Prostate gland (tissue), 2 donors: ENCODE data around the gene MEF2B.

Source experiments
- POLR2A ChIP-seq: fragments of 450-650 bp; IDR thresholded peaks from one replicate; pipeline ENCODE4 v1.6.1; 2016; ENCODE audit warnings: antibody characterized with exemption, mild to moderate bottlenecking
- TF ChIP-seq, protein P1 (sequence below), 4 experiments: fragments of 200-600 bp in 2 of 4; fragments of 450-650 bp in 2 of 4; sonication (generic) in 2 of 4; IDR thresholded peaks; 1 replicate in 3 of 4; 2 replicates in 1 of 4; pipeline ENCODE4 v1.5.1; 2016 to 2019; ENCODE audit warnings: antibody characterized with exemption in 4 of 4, mild to moderate bottlenecking in 2 of 4, moderate library complexity in 2 of 4

DNA sequence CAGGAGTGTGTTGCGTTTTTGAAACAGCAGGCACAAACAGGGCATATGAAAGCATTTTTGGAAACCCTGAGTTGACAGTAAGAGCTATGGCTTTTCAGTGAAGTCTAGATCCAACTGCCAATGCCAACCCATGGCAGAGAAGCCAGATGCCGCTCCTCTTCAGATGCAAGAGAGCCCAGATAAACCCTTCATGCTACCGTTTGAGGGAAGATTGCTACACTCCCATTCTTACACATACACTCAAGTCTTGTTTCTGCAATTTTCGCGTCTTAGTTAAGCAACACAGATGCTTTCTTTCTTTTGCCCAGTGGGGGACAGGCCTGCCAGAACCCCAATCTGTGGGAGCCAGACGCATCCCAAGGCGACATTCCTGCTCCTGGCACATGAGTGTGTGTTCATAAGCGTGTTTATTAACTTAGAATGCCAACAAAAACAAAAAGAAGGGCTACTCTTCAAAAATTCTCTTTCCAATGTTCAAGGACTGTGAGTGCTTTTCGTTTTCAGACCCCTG lies 11.5 kb upstream of the MEF2B start:
- TF ChIP-seq, protein P1, sequence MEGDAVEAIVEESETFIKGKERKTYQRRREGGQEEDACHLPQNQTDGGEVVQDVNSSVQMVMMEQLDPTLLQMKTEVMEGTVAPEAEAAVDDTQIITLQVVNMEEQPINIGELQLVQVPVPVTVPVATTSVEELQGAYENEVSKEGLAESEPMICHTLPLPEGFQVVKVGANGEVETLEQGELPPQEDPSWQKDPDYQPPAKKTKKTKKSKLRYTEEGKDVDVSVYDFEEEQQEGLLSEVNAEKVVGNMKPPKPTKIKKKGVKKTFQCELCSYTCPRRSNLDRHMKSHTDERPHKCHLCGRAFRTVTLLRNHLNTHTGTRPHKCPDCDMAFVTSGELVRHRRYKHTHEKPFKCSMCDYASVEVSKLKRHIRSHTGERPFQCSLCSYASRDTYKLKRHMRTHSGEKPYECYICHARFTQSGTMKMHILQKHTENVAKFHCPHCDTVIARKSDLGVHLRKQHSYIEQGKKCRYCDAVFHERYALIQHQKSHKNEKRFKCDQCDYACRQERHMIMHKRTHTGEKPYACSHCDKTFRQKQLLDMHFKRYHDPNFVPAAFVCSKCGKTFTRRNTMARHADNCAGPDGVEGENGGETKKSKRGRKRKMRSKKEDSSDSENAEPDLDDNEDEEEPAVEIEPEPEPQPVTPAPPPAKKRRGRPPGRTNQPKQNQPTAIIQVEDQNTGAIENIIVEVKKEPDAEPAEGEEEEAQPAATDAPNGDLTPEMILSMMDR (IDR thresholded peaks at IDR 0.05), result no peak
- no peak for TF ChIP-seq POLR2A
